HCT116 (cell line): ENCODE data around the gene PCBP3.

Experiments
- CTCF ChIP-seq, 3 experiments: fragments of 200-600 bp in 1 of 3; sonication (generic) in 1 of 3; IDR thresholded peaks in 2 of 3; conservative IDR thresholded peaks in 1 of 3; 2 replicates each; pipeline ENCODE4 v1.5.1; 2012 to 2017; ENCODE audit warnings: low read depth in 2 of 3, low read length in 2 of 3, antibody characterized with exemption in 1 of 3, borderline replicate concordance in 1 of 3, control low read depth in 1 of 3, mild to moderate bottlenecking in 1 of 3, mixed read lengths in 1 of 3, mixed run types in 1 of 3, moderate library complexity in 1 of 3; ENCODE audit not compliant: insufficient read depth in 1 of 3
- EGR1 ChIP-seq: IDR thresholded peaks from 2 replicates; pipeline ENCODE4 v1.6.1; 2012; ENCODE audit warnings: low read depth
- EZH2 ChIP-seq: fragments of 200-600 bp; sonication (generic); IDR thresholded peaks from 2 replicates; pipeline ENCODE4 v1.6.1; 2017; ENCODE audit warnings: antibody characterized with exemption, mixed run types
- POLR2A ChIP-seq: IDR thresholded peaks from 2 replicates; pipeline ENCODE4 v1.7.0; 2011; ENCODE audit warnings: borderline replicate concordance; ENCODE audit not compliant: insufficient read depth, insufficient read length; ENCODE audit errors: extremely low read depth

GRCh38 chr21:45736042-45736689 is 92.6 kb downstream of the PCBP3 start:
- TF ChIP-seq POLR2A (no peak), EGR1 (no peak), EZH2 (no peak), CTCF (IDR thresholded peaks at IDR 0.05 in 2 of 3, conservative IDR thresholded peaks at IDR 0.05 in 1 of 3; ENCODE audit: borderline replicate concordance in 1 of 3, insufficient read depth in 1 of 3, low read depth in 2 of 3, low read length in 2 of 3) (no peak)
